ENCODE measurements around the gene MAGI2. TPM values are rescaled to one million over a fixed set of nuclear protein-coding genes. Genes with fewer than 3 reads are reported as not detected.

MAGI2 gene
- total RNA-seq, 1 experiment from 2014 or later, result 14.3 TPM

- H2BK12ac ChIP-seq (ENCODE audit: insufficient read length, low read depth, low read length), result no peak overlapping the region
- H3K23ac ChIP-seq (ENCODE audit: insufficient read length, low read depth, low read length), result no peak overlapping the region
- H2BK20ac ChIP-seq (ENCODE audit: low read depth, low read length, poor library complexity, severe bottlenecking), result no peak overlapping the region
- no peak overlapping the region for H4K91ac ChIP-seq (ENCODE audit: insufficient read length, low read depth, low read length)
- H3K79me1 ChIP-seq (ENCODE audit: insufficient read depth, low read depth, low read length, poor library complexity, severe bottlenecking), result no peaks in the 10 kb centered on the region
- no peak overlapping the region for H3K18ac ChIP-seq (ENCODE audit: insufficient read length, low read depth, low read length)
- no peak overlapping the region for H3K56ac ChIP-seq (ENCODE audit: insufficient read length, low read depth, low read length)
- H3K4ac ChIP-seq (ENCODE audit: low read depth, low read length), result no peak overlapping the region
- H3K4me1 Mint-ChIP-seq, result peaks cover 4 to 5% of the 10 kb centered on the region in 2 experiments; a peak in 3 of 4 replicates
- no peak overlapping the region for H3K4me2 ChIP-seq (ENCODE audit: insufficient read depth, insufficient read length, low read length)
- no peaks in the 10 kb centered on the region for H3K27me3 ChIP-seq (ENCODE audit: insufficient read depth, low read length)
- H3K14ac ChIP-seq (ENCODE audit: insufficient read depth, low read length), result no peak overlapping the region
- no peak for DNase-seq
- H2BK5ac ChIP-seq (ENCODE audit: insufficient read length, low read length), result no peak overlapping the region
- H4K8ac ChIP-seq (replicated peaks; ENCODE audit: insufficient read length, low read depth, low read length), result no peak overlapping the region
- H3K4me1 ChIP-seq (ENCODE audit: insufficient read depth, low read length), result no peaks in the 10 kb centered on the region
- no peak for TF ChIP-seq CTCF (conservative IDR thresholded peaks at IDR 0.05)
- H3K27me3 Mint-ChIP-seq (ENCODE audit: low read depth), result 0 out of 2 replicates have a peak, but pooled peaks cover 2% of the 10 kb centered on the region
- H3K9me3 ChIP-seq (ENCODE audit: control insufficient read depth, low read depth, low read length), result no peaks in the 10 kb centered on the region
- H4K20me1 ChIP-seq (ENCODE audit: control insufficient read depth, insufficient read depth, insufficient read length), result no peaks in the 10 kb centered on the region
- no peak overlapping the region for H3K27ac ChIP-seq (ENCODE audit: insufficient read length, low read depth, low read length)
- H4K5ac ChIP-seq (ENCODE audit: insufficient read length, low read depth, low read length), result no peak overlapping the region
- H3K9ac ChIP-seq (ENCODE audit: extremely low read depth, insufficient read length, low read length), result no peak overlapping the region
- no peaks in the 10 kb centered on the region for H3K79me2 ChIP-seq (ENCODE audit: insufficient read depth, low read length)
- H2AK5ac ChIP-seq (ENCODE audit: insufficient read length, low read length), result no peak overlapping the region
- H3K9me3 Mint-ChIP-seq, result no peaks in the 10 kb centered on the region
- H2AFZ ChIP-seq (ENCODE audit: low read length), result no peak overlapping the region
- no peak overlapping the region for H2BK15ac ChIP-seq (ENCODE audit: low read depth, low read length)
- no peak overlapping the region for H2BK120ac ChIP-seq (ENCODE audit: low read depth, low read length, poor library complexity, severe bottlenecking)
- H3K27ac Mint-ChIP-seq, result no peak overlapping the region
- no peak overlapping the region for H3T11ph ChIP-seq (ENCODE audit: low read length)
- no CpG with 5 or more reads among the region's 4 CpGs for WGBS (ENCODE audit: extremely low coverage, insufficient read length, low lambda C conversion rate)
- no peaks in the 10 kb centered on the region for H3K36me3 Mint-ChIP-seq (ENCODE audit: insufficient read depth in 1 of 3, low read depth in 3 of 3)
- no peak overlapping the region for H3K4me3 Mint-ChIP-seq
- no peaks in the 10 kb centered on the region for H3K23me2 ChIP-seq (ENCODE audit: insufficient read length, low read depth, low read length, poor library complexity, severe bottlenecking)
Observed at GRCh38 chr7:78066599-78066998, 1386.9 kb downstream of the MAGI2 start.
